ENCODE results near the gene DYNLT3. TPM values are rescaled to one million over a fixed set of nuclear protein-coding genes. Genes with fewer than 3 reads are reported as not detected.
A peak's percentile ranks its signal among the peaks of the same experiment; 100 is the strongest.

Gene DYNLT3
- total RNA-seq, 2 donors from 2014 or later, result 21.5 to 28.9 TPM

- DNase-seq (peak; percentile 50 to 53), ATAC-seq (replicated peaks in 1 of 2) (peak; percentile 58 to 60)
- Mint-ChIP-seq H3K27ac (no peak overlapping the region), H3K36me3 (ENCODE audit: insufficient read depth in 2 of 2) (no peaks in the 10 kb centered on the region), H3K4me1 (ENCODE audit: low read depth) (peaks cover 21% of the 10 kb centered on the region), H3K27me3 (ENCODE audit: low read depth) (peaks cover 25% of the 10 kb centered on the region), H3K9me3 (no peaks in the 10 kb centered on the region), H3K4me3 (no peak overlapping the region)
These were observed 22.0 kb downstream of the DYNLT3 start for GRCh38 chrX:37825215-37825842.

- no peak for DNase-seq
- H3K27ac Mint-ChIP-seq, result no peak overlapping the region
- no peaks in the 10 kb centered on the region for H3K9me3 Mint-ChIP-seq
- ATAC-seq (replicated peaks in 1 of 2), result no peak
- H3K4me3 Mint-ChIP-seq, result no peak overlapping the region
- peaks cover 25% of the 10 kb centered on the region for H3K27me3 Mint-ChIP-seq (ENCODE audit: low read depth)
- H3K4me1 Mint-ChIP-seq (ENCODE audit: low read depth), result peaks cover 18% of the 10 kb centered on the region
- no peaks in the 10 kb centered on the region for H3K36me3 Mint-ChIP-seq (ENCODE audit: insufficient read depth in 2 of 2)
These were observed 22.7 kb downstream of the DYNLT3 start for GRCh38 chrX:37824491-37825214.

DNA sequence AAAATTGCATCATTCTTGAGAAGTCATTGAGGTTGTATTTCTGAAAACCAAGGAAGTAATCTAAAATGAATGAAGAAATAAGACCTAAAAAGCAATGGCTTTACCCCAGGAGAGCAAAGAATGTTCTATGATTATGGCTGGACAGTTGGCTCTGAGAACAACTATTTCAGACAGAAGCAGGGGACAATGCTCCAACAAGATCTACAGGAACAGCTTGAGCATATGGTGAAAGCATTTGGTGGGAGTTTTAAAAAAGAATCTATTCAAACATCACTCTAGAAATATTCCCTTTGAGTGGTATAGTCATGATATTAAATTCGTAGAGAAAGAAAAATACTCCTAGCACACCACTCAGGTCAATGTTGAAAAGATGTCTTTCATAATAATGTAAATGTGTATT is 26.7 kb downstream of the DYNLT3 start:
- H3K27ac Mint-ChIP-seq, result no peak overlapping the region
- no peaks in the 10 kb centered on the region for H3K36me3 Mint-ChIP-seq (ENCODE audit: insufficient read depth in 2 of 2)
- no peak for ATAC-seq (replicated peaks in 1 of 2)
- peaks cover 45% of the 10 kb centered on the region for H3K27me3 Mint-ChIP-seq (ENCODE audit: low read depth)
- H3K9me3 Mint-ChIP-seq, result no peaks in the 10 kb centered on the region
- peaks cover 23% of the 10 kb centered on the region for H3K4me1 Mint-ChIP-seq (ENCODE audit: low read depth)
- no peak overlapping the region for H3K4me3 Mint-ChIP-seq
- no peak for DNase-seq

DNA sequence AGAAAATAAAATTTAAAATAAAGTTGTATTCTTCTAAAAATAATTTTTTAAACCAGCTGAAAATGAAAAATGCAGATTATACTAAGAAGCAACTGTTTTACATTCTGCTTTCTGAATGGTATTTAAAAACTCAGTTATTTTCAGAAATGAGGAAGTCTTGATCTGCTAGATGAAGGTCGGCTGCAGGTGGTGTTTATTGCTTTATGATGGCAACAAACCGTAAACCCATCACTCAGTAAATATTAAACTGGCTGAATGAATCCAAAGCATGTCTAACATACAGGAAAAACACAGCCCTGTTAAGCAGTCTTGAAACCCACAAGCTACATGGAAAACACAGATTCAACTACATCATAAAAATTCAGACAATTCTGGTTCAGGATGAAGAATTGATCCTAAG is 29.3 kb downstream of the DYNLT3 start:
- Mint-ChIP-seq H3K4me3 (no peak overlapping the region), H3K4me1 (ENCODE audit: low read depth) (peaks cover 13% of the 10 kb centered on the region), H3K36me3 (ENCODE audit: insufficient read depth in 2 of 2) (no peaks in the 10 kb centered on the region), H3K9me3 (no peaks in the 10 kb centered on the region), H3K27me3 (ENCODE audit: low read depth) (peaks cover 38% of the 10 kb centered on the region), H3K27ac (no peak overlapping the region)
- DNase-seq, result no peak
- ATAC-seq (replicated peaks in 1 of 2), result no peak

GRCh38 chrX:37817579-37817978 is 29.8 kb downstream of the DYNLT3 start:
- DNase-seq, result no peak

DNA sequence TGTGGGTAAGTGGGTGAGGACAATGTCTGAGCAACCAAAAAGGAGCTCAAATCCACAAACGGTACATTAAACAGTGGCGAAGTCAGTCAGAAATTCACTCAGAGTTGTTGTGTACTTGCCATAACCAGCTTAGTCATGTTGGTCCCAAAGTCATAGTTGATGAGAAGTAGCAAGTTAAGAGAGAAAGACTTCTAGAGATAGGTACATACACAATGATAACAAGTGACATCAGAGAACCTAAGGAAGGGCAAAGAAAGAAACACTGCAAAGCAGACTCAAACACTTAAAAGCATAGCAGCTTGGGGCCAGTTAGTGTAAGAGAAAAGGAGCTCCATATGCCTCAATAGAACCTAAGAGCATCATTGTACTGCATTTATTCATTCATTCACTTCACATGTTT is 30.2 kb downstream of the DYNLT3 start:
- H3K4me3 Mint-ChIP-seq, result no peak overlapping the region
- DNase-seq, result no peak
- peak; percentile 34 to 43 for ATAC-seq (replicated peaks in 1 of 2)

More at GRCh38 chrX:37817579-37817978, 29.8 kb downstream of the DYNLT3 start:
- no peaks in the 10 kb centered on the region for H3K9me3 Mint-ChIP-seq
- H3K27me3 Mint-ChIP-seq (ENCODE audit: low read depth), result peaks cover 38% of the 10 kb centered on the region
- no peak overlapping the region for H3K27ac Mint-ChIP-seq
- H3K36me3 Mint-ChIP-seq (ENCODE audit: insufficient read depth in 2 of 2), result no peaks in the 10 kb centered on the region
- no peak for ATAC-seq (replicated peaks in 1 of 2)
- peaks cover 13% of the 10 kb centered on the region for H3K4me1 Mint-ChIP-seq (ENCODE audit: low read depth)
- no peak overlapping the region for H3K4me3 Mint-ChIP-seq

DNA sequence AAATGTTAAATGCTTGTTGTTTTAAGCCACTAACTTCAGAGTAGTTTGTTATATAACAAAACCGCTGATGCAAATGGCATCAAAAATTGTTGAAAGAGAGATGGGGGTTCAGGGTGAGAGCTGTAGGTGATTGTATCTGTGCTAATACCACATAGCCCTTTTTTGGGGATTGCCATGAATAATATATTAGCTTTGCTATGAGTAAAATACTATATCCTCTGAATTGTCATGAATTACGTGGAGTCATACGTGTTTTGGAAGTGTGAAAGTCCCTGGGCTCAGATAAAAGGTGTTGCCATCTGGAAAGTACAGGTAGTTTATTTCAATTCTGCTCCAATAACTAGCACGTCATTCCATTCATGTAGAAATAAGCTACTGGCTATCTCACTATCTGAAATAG is 30.6 kb downstream of the DYNLT3 start:
- ATAC-seq (replicated peaks in 1 of 2) (peak in 1 of 2 donors; percentile 5), DNase-seq (no peak)
- peaks cover 43% of the 10 kb centered on the region for H3K27me3 Mint-ChIP-seq (ENCODE audit: low read depth)
- H3K36me3 Mint-ChIP-seq (ENCODE audit: insufficient read depth in 2 of 2), result no peaks in the 10 kb centered on the region
- peaks cover 13% of the 10 kb centered on the region for H3K4me1 Mint-ChIP-seq (ENCODE audit: low read depth)
- H3K9me3 Mint-ChIP-seq, result no peaks in the 10 kb centered on the region
- H3K27ac Mint-ChIP-seq, result no peak overlapping the region
- H3K4me3 Mint-ChIP-seq, result no peak overlapping the region

More for the DNA sequence above, 30.2 kb downstream of the DYNLT3 start:
- H3K4me1 Mint-ChIP-seq (ENCODE audit: low read depth), result peaks cover 13% of the 10 kb centered on the region
- no peaks in the 10 kb centered on the region for H3K36me3 Mint-ChIP-seq (ENCODE audit: insufficient read depth in 2 of 2)
- no peak overlapping the region for H3K27ac Mint-ChIP-seq
- no peaks in the 10 kb centered on the region for H3K9me3 Mint-ChIP-seq
- H3K27me3 Mint-ChIP-seq (ENCODE audit: low read depth), result peaks cover 40% of the 10 kb centered on the region

GRCh38 chrX:37815366-37815765 is 32.0 kb downstream of the DYNLT3 start:
- Mint-ChIP-seq H3K36me3 (ENCODE audit: insufficient read depth in 2 of 2) (no peaks in the 10 kb centered on the region), H3K4me1 (ENCODE audit: low read depth) (peaks cover 8% of the 10 kb centered on the region), H3K27ac (no peak overlapping the region), H3K27me3 (ENCODE audit: low read depth) (peaks cover 47% of the 10 kb centered on the region), H3K4me3 (no peak overlapping the region), H3K9me3 (no peaks in the 10 kb centered on the region)
- DNase-seq, result no peak
- no peak for ATAC-seq (replicated peaks in 1 of 2)

DNA sequence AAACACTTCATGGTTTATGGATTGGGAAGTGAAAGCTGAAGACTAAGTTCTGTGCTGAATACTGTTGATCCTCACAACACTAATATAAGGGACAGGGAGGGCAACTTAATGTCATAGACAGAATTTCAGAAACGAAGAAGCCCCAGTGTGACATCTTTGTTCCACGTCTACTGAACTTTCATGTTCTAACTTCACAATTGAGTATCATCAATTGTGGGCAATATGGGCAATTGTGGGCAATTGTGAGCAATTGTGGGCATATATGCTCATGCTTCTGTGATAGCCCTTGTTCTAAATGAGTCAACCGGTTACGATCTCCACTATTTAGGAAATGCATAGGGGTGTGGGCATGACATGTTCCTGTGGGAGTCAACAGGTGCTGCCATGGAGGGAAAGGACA is 33.8 kb downstream of the DYNLT3 start:
- Mint-ChIP-seq H3K27me3 (ENCODE audit: low read depth) (peaks cover 47% of the 10 kb centered on the region), H3K27ac (no peak overlapping the region), H3K36me3 (ENCODE audit: insufficient read depth in 2 of 2) (no peaks in the 10 kb centered on the region), H3K4me1 (ENCODE audit: low read depth) (peaks cover 7% of the 10 kb centered on the region), H3K9me3 (no peaks in the 10 kb centered on the region), H3K4me3 (no peak overlapping the region)
- DNase-seq, result peak; percentile 1 to 12
- peak; percentile 64 to 75 for ATAC-seq (replicated peaks in 1 of 2)

GRCh38 chrX:37812110-37812509 is 35.3 kb downstream of the DYNLT3 start:
- Mint-ChIP-seq H3K27me3 (ENCODE audit: low read depth) (peaks cover 41% of the 10 kb centered on the region), H3K4me3 (no peak overlapping the region), H3K27ac (no peak overlapping the region), H3K4me1 (ENCODE audit: low read depth) (peaks cover 5% of the 10 kb centered on the region), H3K9me3 (no peaks in the 10 kb centered on the region), H3K36me3 (ENCODE audit: insufficient read depth in 2 of 2) (no peaks in the 10 kb centered on the region)
- ATAC-seq (replicated peaks in 1 of 2) (no peak), DNase-seq (no peak)

DNA sequence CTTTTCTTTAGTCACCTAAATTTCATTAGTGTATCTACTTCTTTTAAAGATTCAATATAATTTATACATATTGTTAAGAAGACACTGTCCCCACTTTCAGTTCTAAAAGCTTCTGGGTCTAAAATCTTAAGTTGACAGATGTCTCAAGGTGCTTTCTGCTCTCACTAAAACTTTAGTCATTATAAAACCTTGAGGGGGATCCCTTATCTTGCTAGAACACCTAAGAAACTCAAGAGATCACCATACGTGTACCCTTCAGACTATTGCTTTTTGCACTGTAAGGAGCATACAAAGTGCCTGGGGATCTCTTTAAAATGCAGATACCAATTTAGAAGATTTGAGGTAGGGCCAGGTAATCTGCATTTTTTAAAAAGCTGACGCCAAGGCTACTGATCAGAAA is 37.4 kb downstream of the DYNLT3 start:
- Mint-ChIP-seq H3K4me3 (no peak overlapping the region), H3K27me3 (ENCODE audit: low read depth) (peaks cover 24% of the 10 kb centered on the region), H3K27ac (no peak overlapping the region), H3K4me1 (ENCODE audit: low read depth) (no peaks in the 10 kb centered on the region), H3K36me3 (ENCODE audit: insufficient read depth in 2 of 2) (no peaks in the 10 kb centered on the region), H3K9me3 (no peaks in the 10 kb centered on the region)
- DNase-seq (no peak), ATAC-seq (replicated peaks in 1 of 2) (no peak)

DNA sequence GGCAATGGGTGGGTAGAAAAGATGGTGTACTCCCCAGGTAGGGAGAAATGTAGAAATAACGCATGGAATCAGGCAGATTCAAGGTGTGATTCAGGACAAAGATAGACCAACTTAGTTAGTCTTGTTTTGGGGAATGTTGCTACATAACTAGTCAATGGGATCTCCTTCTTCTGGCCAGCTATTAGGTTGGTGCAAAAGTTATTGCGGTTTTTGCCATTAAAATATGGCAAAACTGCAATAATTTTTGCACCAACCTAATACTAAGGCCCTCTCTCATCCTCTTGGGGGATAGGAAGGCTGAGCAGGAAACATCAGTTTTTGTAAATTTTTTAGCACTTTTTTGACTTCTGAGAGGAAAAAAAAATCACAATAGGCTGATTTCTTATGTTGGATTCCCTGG is 44.3 kb downstream of the DYNLT3 start:
- peaks cover 5% of the 10 kb centered on the region for H3K27me3 Mint-ChIP-seq (ENCODE audit: low read depth)
- ATAC-seq (replicated peaks in 1 of 2) (no peak), DNase-seq (no peak)
- H3K27ac Mint-ChIP-seq, result no peak overlapping the region
- H3K36me3 Mint-ChIP-seq (ENCODE audit: insufficient read depth in 2 of 2), result no peaks in the 10 kb centered on the region
- H3K4me1 Mint-ChIP-seq (ENCODE audit: low read depth), result no peaks in the 10 kb centered on the region
- no peaks in the 10 kb centered on the region for H3K9me3 Mint-ChIP-seq
- H3K4me3 Mint-ChIP-seq, result no peak overlapping the region

GRCh38 chrX:37802028-37802427 is 45.3 kb downstream of the DYNLT3 start:
- no peak overlapping the region for H3K27ac Mint-ChIP-seq
- H3K27me3 Mint-ChIP-seq (ENCODE audit: low read depth), result peaks cover 5% of the 10 kb centered on the region
- no peak for ATAC-seq (replicated peaks in 1 of 2)
- H3K4me3 Mint-ChIP-seq, result no peak overlapping the region
- peaks cover 3% of the 10 kb centered on the region for H3K4me1 Mint-ChIP-seq (ENCODE audit: low read depth)
- DNase-seq, result no peak
- no peaks in the 10 kb centered on the region for H3K36me3 Mint-ChIP-seq (ENCODE audit: insufficient read depth in 2 of 2)
- H3K9me3 Mint-ChIP-seq, result no peaks in the 10 kb centered on the region

DNA sequence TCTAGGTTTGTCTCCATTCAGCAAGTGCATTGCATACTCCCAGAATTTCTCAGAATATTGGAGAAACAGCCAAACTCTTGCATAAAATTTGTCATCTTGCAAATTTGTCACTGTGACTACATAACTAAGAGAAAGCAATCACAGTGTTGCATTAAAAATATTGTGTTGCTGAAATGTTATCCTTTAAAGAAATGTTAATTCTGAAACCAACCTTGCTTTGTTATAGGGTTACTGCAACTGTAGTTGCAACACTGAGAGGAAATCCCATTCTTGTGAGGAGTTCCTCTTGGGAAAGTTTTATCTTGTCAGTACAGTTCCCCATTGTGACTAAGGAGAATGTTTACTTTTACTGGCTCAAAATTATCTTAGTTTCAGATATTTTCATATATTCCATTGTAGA is 46.7 kb downstream of the DYNLT3 start:
- ATAC-seq (replicated peaks in 1 of 2) (no peak), DNase-seq (no peak)
- H3K4me1 Mint-ChIP-seq (ENCODE audit: low read depth), result peaks cover 13% of the 10 kb centered on the region
- H3K27me3 Mint-ChIP-seq (ENCODE audit: low read depth), result peaks cover 5% of the 10 kb centered on the region
- H3K27ac Mint-ChIP-seq, result no peak overlapping the region
- no peak overlapping the region for H3K4me3 Mint-ChIP-seq
- no peaks in the 10 kb centered on the region for H3K36me3 Mint-ChIP-seq (ENCODE audit: insufficient read depth in 2 of 2)
- H3K9me3 Mint-ChIP-seq, result no peaks in the 10 kb centered on the region
